GM12801 (cell line): ENCODE data around the gene ANKMY1.
A peak's percentile ranks its signal among the peaks of the same experiment; 100 is the strongest.

Experiments used
- TF ChIP-seq, protein P1 (sequence below): IDR thresholded peaks from one replicate; pipeline ENCODE4 v1.5.1; 2011; ENCODE audit warnings: control low read depth; ENCODE audit not compliant: insufficient read length; ENCODE audit errors: extremely low read depth

The ANKMY1 gene

DNA sequence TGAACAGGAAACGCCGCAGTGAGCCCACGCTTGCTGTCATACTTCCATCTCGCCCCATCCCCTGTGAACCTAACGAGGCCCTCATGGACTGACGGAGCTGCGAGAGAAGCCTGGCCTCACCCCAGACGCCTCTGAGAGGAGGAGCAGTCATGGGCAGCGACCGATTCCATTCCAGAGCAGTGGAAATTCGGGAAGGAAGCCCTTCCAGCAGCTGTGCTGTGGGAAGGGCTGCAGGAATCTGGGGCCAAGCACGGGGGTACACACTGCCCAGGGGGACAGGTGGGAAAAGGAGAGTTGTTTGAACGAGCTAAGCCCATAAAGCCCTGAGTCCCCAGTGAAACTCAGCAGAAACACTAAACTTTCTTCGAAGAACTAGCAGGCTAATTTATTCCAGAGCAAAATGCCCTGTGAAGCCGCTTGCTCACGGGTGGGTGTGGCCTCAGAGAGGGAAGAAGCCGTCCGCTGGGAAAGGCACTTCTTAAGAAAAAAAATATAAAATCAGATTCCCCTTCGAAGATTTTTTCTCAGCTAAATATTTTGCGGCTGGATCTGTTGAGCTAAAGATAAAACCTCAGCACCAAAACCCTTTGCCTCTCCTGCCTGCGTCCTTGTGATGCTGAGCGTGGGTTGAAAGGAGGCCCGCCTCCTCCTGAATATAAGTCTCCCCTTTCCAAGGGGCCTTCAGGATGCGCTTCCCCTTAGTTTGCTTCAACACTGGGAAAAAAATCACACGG is 38.2 kb downstream of the ANKMY1 start:
- TF ChIP-seq, protein P1, sequence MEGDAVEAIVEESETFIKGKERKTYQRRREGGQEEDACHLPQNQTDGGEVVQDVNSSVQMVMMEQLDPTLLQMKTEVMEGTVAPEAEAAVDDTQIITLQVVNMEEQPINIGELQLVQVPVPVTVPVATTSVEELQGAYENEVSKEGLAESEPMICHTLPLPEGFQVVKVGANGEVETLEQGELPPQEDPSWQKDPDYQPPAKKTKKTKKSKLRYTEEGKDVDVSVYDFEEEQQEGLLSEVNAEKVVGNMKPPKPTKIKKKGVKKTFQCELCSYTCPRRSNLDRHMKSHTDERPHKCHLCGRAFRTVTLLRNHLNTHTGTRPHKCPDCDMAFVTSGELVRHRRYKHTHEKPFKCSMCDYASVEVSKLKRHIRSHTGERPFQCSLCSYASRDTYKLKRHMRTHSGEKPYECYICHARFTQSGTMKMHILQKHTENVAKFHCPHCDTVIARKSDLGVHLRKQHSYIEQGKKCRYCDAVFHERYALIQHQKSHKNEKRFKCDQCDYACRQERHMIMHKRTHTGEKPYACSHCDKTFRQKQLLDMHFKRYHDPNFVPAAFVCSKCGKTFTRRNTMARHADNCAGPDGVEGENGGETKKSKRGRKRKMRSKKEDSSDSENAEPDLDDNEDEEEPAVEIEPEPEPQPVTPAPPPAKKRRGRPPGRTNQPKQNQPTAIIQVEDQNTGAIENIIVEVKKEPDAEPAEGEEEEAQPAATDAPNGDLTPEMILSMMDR = no peak

DNA sequence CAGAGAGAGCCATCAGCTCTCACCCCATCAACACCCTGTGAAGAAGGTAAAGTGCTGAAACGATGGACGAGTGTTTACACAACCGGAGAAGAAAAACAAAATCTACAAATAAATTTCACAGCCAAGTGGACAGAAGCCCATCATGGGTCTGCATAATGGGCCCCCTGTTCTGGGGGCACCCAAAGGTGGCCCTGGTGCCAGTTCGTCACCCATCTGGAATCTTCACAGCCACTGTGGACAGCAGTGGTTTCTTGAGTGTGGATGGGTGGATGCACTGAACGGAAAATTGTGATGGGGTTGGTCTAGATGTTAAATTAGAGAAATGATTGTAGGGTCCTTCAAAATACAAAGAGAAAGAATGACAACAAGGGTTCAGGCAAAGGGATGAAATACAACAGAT is 38.8 kb downstream of the ANKMY1 start:
- TF ChIP-seq, protein P1 = no peak

DNA sequence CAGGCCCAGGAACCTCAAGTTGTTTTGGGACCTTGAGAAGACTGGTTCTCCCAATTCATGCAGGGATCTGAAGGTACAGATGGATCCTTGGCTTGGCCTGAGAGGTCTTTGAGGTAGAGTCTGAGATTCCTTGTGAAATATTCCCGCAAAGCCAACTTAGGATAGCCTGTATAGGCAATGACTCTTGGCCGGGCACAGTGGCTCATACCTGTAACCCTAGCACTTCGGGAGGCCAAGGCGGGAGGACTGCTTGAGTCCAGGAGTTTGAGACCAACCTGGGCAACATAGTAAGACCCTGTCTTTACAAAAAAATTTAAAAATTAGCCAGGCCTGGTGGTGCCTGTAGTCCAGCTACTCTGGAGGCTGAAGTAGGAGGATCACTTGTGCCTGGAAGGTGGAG is 40.4 kb downstream of the ANKMY1 start:
- TF ChIP-seq, protein P1 = no peak

DNA sequence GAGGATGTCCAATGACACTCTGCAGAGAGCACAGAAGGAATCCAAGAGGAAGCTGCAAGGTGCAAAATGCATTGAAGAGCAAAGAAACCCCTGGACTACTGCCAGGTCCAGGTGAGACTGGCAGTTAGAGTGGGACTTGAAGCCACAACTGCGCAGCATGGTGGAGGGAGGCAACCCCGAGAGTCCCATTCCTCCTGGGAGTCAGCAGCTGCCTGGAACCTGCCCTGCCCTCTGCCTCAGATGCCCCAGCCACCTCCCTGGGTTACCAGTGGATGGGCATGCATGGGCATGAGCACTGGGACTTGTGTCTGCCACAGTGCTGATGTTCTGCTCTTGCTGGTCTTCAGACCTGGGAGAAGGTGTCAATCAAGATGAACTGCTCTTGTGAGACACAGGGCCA is 43.2 kb downstream of the ANKMY1 start:
- TF ChIP-seq, protein P1 = no peak

DNA sequence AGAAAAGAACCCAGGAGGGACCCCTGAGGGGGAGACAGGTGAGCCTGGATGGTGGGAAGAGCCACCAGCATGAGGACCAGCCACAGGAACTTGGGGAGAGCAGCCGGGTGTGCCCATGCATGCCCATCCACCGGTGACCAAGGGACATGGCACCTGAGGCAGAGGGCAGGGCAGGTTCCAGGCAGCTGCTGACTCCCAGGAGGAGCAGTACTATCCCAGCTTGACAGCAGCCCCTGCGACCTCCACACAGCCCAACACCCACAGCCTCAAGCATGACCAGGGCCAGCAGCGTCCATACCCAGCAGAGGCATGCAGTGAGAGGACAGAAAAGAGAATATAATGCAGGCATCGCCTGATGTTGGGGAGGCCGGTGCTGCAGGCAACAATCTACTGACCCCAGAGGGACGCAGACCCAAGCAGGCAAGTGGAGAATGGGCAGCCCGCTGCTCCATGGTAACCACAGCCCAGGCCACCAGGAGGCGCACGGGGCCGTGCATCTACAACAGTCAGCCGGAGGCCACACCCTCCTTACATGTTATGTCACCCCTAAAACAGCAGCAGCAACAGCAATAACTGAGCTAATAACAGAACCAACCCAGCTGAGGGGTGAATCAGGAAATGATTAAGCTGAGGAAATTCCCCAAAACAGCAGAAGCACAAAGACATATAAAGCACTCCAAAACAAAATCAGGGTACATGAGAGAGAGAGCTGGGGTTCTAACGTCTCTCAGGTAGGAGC is 44.1 kb downstream of the ANKMY1 start:
- TF ChIP-seq, protein P1 = peak; percentile 76

DNA sequence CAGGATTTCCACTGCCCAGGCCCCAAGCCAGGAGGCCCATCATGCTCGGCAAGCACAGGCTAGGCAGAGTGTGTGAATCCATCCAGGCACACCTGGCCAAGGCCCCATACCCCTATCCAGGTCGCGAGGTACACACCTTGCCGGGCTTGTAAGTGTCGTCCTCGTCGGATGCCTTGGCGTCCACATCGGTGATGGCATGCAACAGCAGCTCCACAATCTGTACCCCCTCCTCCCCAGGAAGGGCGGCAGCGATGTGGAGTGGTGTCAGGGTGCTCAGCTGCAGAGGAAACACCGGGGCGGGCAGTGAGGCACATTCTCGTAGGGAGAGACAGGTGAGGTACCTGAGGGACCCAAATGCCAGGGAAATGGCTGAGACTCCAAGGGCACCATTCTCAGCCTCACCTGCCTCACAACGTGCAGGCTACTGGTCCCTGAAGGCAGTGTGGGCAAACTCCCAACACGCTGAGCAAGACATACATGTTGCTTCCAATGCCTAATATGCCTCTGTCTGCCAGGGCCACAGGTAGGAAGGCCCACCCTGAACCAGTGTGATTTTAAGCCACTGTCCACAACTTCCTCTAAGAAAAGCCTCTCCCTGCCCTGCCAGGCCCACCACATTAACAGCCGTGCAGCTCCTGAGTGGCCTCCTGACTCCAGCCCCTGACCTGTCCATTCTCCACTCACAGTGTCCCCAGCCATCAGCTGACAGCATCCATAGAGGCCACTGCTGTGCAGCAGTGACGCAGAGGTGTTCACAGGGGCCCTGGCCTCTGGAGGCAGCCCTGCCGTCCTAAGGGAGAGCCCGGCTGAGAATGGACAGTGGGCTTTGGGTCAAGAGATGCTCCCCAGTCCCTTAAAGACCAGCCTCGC is 44.9 kb downstream of the ANKMY1 start:
- TF ChIP-seq, protein P1 = no peak

DNA sequence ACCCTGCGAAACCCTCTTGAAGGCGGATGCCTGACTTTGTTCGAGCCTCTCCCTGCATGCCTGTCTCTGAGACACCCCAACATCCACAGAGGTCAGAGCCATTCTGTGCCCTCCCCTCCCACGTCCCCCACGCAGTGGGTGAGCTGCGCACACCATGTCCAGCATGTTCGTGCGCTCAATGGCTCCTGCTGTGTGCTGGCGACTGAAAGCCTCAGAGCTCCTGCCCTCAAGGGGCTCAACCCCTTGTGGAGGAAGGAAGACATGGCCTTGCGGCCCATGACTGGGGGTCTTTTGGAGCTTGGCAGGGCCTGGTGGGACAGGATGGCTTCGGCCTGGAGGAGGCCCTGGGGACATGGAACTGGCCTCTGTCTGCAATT is 45.7 kb downstream of the ANKMY1 start:
- TF ChIP-seq, protein P1 = no peak
